Smooth muscle cell (in vitro differentiated cells): ENCODE results near the gene TMEM53. TPM values are rescaled to one million over a fixed set of nuclear protein-coding genes. Genes with fewer than 3 reads are reported as not detected.

Source experiments
- DNase-seq: peaks from one replicate; lab custom pipeline; 2025; ENCODE audit not compliant: unreplicated experiment; lab: John Stamatoyannopoulos, UW
- H2AFZ ChIP-seq: fragments of 200-600 bp; sonication (generic); 2 replicates; pipeline ENCODE4 v1.6.0; 2016; ENCODE audit warnings: antibody characterized with exemption, low read depth, mild to moderate bottlenecking
- H3F3A ChIP-seq: fragments of 200-600 bp; sonication (generic); 2 replicates; pipeline ENCODE4 v1.6.0; 2017; ENCODE audit warnings: antibody characterized with exemption, low read depth
- H3K27ac ChIP-seq: fragments of 200-600 bp; sonication (generic); 2 replicates; pipeline ENCODE4 v1.5.1; 2016; ENCODE audit warnings: low read depth, mild to moderate bottlenecking
- H3K27me3 ChIP-seq: fragments of 200-600 bp; sonication (generic); 2 replicates; pipeline ENCODE4 v1.6.1; 2016; ENCODE audit warnings: low read depth, mild to moderate bottlenecking
- H3K36me3 ChIP-seq: fragments of 200-600 bp; sonication (generic); 2 replicates; pipeline ENCODE4 v1.5.1; 2016; ENCODE audit warnings: low read depth
- H3K4me1 ChIP-seq: fragments of 200-600 bp; sonication (generic); 2 replicates; pipeline ENCODE4 v1.5.1; 2016; ENCODE audit warnings: low read depth
- H3K4me2 ChIP-seq: fragments of 200-600 bp; sonication (generic); 2 replicates; pipeline ENCODE4 v1.6.0; 2016; ENCODE audit warnings: mild to moderate bottlenecking
- H3K4me3 ChIP-seq: fragments of 200-600 bp; sonication (generic); 2 replicates; pipeline ENCODE4 v1.5.1; 2016; ENCODE audit warnings: mild to moderate bottlenecking
- H3K79me2 ChIP-seq: fragments of 200-600 bp; sonication (generic); 2 replicates; pipeline ENCODE4 v1.6.0; 2016; ENCODE audit warnings: low read depth, mild to moderate bottlenecking
- H3K9ac ChIP-seq: fragments of 200-600 bp; sonication (generic); 2 replicates; pipeline ENCODE4 v1.6.0; 2016; ENCODE audit warnings: low read depth
- H3K9me3 ChIP-seq: fragments of 200-600 bp; sonication (generic); replicated peaks from 2 replicates; pipeline ENCODE4 v1.5.1; 2016; ENCODE audit warnings: low read depth
- H4K20me1 ChIP-seq: fragments of 200-600 bp; sonication (generic); 2 replicates; pipeline ENCODE4 v1.6.0; 2016; ENCODE audit warnings: low read depth
- CTCF ChIP-seq: fragments of 200-600 bp; sonication (generic); IDR thresholded peaks from 2 replicates; pipeline ENCODE4 v1.5.1; 2017; ENCODE audit warnings: borderline replicate concordance, mild to moderate bottlenecking, antibody characterized with exemption; ENCODE audit not compliant: insufficient read depth, poor library complexity, severe bottlenecking
- WGBS: methylation state at CpG from one replicate; pipeline ENCODE4 v1.1.7; 2016; ENCODE audit warnings: low lambda C conversion rate; 5-methylcytosine and 5-hydroxymethylcytosine counted together
- polyA plus RNA-seq: library from polyadenylated mRNA; unstranded; fragments of >200 nt; fragmentation: Nextera tagmentation; extraction: Ambion mirVana; gene quantifications from 2 replicates; pipeline ENCODE4 v1.2.1, GENCODE V29; 2016
- total RNA-seq: library from RNA; depleted of rRNA; stranded (reverse); fragments of >200 nt; gene quantifications from 2 replicates; pipeline ENCODE4 v1.2.3, GENCODE V29; 2014

The TMEM53 gene
- total and polyA plus RNA-seq, 2 experiments from 2014 or later = 8.1 to 15.5 TPM

GRCh38 chr1:44694863-44695478 is 20.7 kb upstream of the TMEM53 start:
- WGBS = 93% methylated on average over 7 of the region's 7 CpGs

GRCh38 chr1:44693900-44694299 is 19.6 kb upstream of the TMEM53 start:
- no peaks in the 10 kb centered on the region for H4K20me1 ChIP-seq

More at GRCh38 chr1:44694863-44695478, 20.7 kb upstream of the TMEM53 start:
- TF ChIP-seq CTCF = no peak
- Histone ChIP-seq H3K27ac (no peak overlapping the region), H3K27me3 (no peaks in the 10 kb centered on the region), H4K20me1 (no peaks in the 10 kb centered on the region), H3K79me2 (no peaks in the 10 kb centered on the region), H3F3A (no peaks in the 10 kb centered on the region), H3K4me2 (no peak overlapping the region), H3K36me3 (no peaks in the 10 kb centered on the region), H3K9ac (no peak overlapping the region), H3K9me3 (no peaks in the 10 kb centered on the region), H2AFZ (no peak overlapping the region), H3K4me3 (no peak overlapping the region), H3K4me1 (no peaks in the 10 kb centered on the region)
- no peak for DNase-seq

GRCh38 chr1:44693159-44693558 is 18.9 kb upstream of the TMEM53 start:
- Histone ChIP-seq H2AFZ (no peak overlapping the region), H3K9ac (no peak overlapping the region), H3K27ac (no peak overlapping the region), H3F3A (no peaks in the 10 kb centered on the region), H3K4me1 (no peaks in the 10 kb centered on the region), H3K4me3 (no peak overlapping the region), H4K20me1 (no peaks in the 10 kb centered on the region), H3K9me3 (no peaks in the 10 kb centered on the region), H3K79me2 (no peaks in the 10 kb centered on the region), H3K4me2 (no peak overlapping the region), H3K36me3 (no peaks in the 10 kb centered on the region), H3K27me3 (no peaks in the 10 kb centered on the region)
- no peak for TF ChIP-seq CTCF
- DNase-seq = no peak
- 95% methylated on average over 2 of the region's 2 CpGs for WGBS

More at GRCh38 chr1:44693900-44694299, 19.6 kb upstream of the TMEM53 start:
- WGBS = 95% methylated on average over 3 of the region's 3 CpGs
- H3F3A ChIP-seq = no peaks in the 10 kb centered on the region
- H2AFZ ChIP-seq = no peak overlapping the region
- no peak for DNase-seq
- H3K4me1 ChIP-seq = no peaks in the 10 kb centered on the region
- H3K27ac ChIP-seq = no peak overlapping the region
- H3K9ac ChIP-seq = no peak overlapping the region
- no peaks in the 10 kb centered on the region for H3K79me2 ChIP-seq
- no peak overlapping the region for H3K4me3 ChIP-seq
- no peak for TF ChIP-seq CTCF
- no peaks in the 10 kb centered on the region for H3K9me3 ChIP-seq
- H3K36me3 ChIP-seq = no peaks in the 10 kb centered on the region
- no peak overlapping the region for H3K4me2 ChIP-seq
- no peaks in the 10 kb centered on the region for H3K27me3 ChIP-seq

GRCh38 chr1:44689447-44689765 is 15.1 kb upstream of the TMEM53 start:
- no peak for TF ChIP-seq CTCF
- Histone ChIP-seq H4K20me1 (no peaks in the 10 kb centered on the region), H3K36me3 (no peaks in the 10 kb centered on the region), H3K79me2 (no peaks in the 10 kb centered on the region), H2AFZ (no peak overlapping the region), H3F3A (no peaks in the 10 kb centered on the region), H3K4me1 (no peaks in the 10 kb centered on the region), H3K4me3 (no peak overlapping the region), H3K9ac (no peak overlapping the region), H3K9me3 (no peaks in the 10 kb centered on the region), H3K27me3 (no peaks in the 10 kb centered on the region), H3K27ac (no peak overlapping the region), H3K4me2 (no peak overlapping the region)
- WGBS = 81% methylated on average over 3 of the region's 3 CpGs
- DNase-seq = no peak
